K562 (cell line): ENCODE results near the gene NR0B2. TPM values are rescaled to one million over a fixed set of nuclear protein-coding genes. Genes with fewer than 3 reads are reported as not detected.

Source experiments
- ARID2 ChIP-seq: fragments of 450-650 bp; IDR thresholded peaks from 2 replicates; pipeline ENCODE4 v1.6.1; 2017; ENCODE audit warnings: antibody characterized with exemption, mild to moderate bottlenecking
- BRD4 ChIP-seq: fragments of 200-600 bp; sonication (generic); IDR thresholded peaks from 2 replicates; pipeline ENCODE4 v1.6.1; 2017; ENCODE audit warnings: inconsistent platforms
- BRF1 ChIP-seq: IDR thresholded peaks from 3 replicates; pipeline ENCODE4 v1.6.1; 2011; ENCODE audit warnings: borderline replicate concordance, mild to moderate bottlenecking; ENCODE audit not compliant: insufficient read length; ENCODE audit errors: extremely low read depth
- CBX2 ChIP-seq: fragments of 200-600 bp; sonication (generic); IDR thresholded peaks from one replicate; pipeline ENCODE4 v1.6.1; 2012; ENCODE audit warnings: mild to moderate bottlenecking, low read length, inconsistent platforms; ENCODE audit not compliant: insufficient read depth, poor library complexity, severe bottlenecking
- CSDE1 ChIP-seq, 2 experiments: fragments of 450-650 bp; IDR thresholded peaks; 2 replicates each; pipeline ENCODE4 v1.6.1; 2016; ENCODE audit warnings: mild to moderate bottlenecking in 1 of 2
- LCOR ChIP-seq: sonication (generic); formaldehyde crosslinking; IDR thresholded peaks from 2 replicates; pipeline ENCODE4 v1.8.0; 2022; ENCODE audit warnings: mild to moderate bottlenecking, missing genetic modification reagents
- NCOA4 ChIP-seq: fragments of 450-650 bp; IDR thresholded peaks from 2 replicates; pipeline ENCODE4 v1.6.1; 2018; ENCODE audit warnings: mild to moderate bottlenecking; ENCODE audit not compliant: partially characterized antibody
- PCBP1 ChIP-seq: fragments of 200-400 bp; formaldehyde crosslinking; IDR thresholded peaks from 2 replicates; pipeline ENCODE4 v1.6.1; 2018; ENCODE audit warnings: mild to moderate bottlenecking, low read depth, low read length; ENCODE audit not compliant: poor library complexity, severe bottlenecking
- POU5F1 ChIP-seq: fragments of 150-350 bp; IDR thresholded peaks from 2 replicates; pipeline ENCODE4 v1.6.1; 2014; ENCODE audit warnings: borderline replicate concordance, low read length, low read depth, mild to moderate bottlenecking; ENCODE audit not compliant: partially characterized antibody
- PURB ChIP-seq: sonication (generic); formaldehyde crosslinking; IDR thresholded peaks from 2 replicates; pipeline ENCODE4 v1.9.0; 2021; ENCODE audit warnings: low read depth, mild to moderate bottlenecking, missing genetic modification reagents
- SIN3A ChIP-seq, 2 experiments: fragments of 150-350 bp in 1 of 2; IDR thresholded peaks; 2 replicates each; pipeline ENCODE4 v1.6.1; 2011 to 2016; ENCODE audit warnings: borderline replicate concordance in 2 of 2, low read depth in 2 of 2, low read length in 2 of 2, mild to moderate bottlenecking in 2 of 2, moderate library complexity in 2 of 2; ENCODE audit not compliant: control insufficient read depth in 1 of 2
- SMARCA5 ChIP-seq: fragments of 450-650 bp; IDR thresholded peaks from 2 replicates; pipeline ENCODE4 v1.6.1; 2016
- SREBF1 ChIP-seq: fragments of 150-350 bp; IDR thresholded peaks from 2 replicates; pipeline ENCODE4 v1.6.1; 2014; ENCODE audit warnings: antibody characterized with exemption, low read depth, low read length, borderline replicate concordance
- SUPT5H ChIP-seq: fragments of 450-650 bp; IDR thresholded peaks from 2 replicates; pipeline ENCODE4 v1.6.1; 2016
- TAF1 ChIP-seq: IDR thresholded peaks from 2 replicates; pipeline ENCODE4 v1.6.1; 2011; ENCODE audit warnings: mild to moderate bottlenecking, low read length, moderate library complexity; ENCODE audit not compliant: insufficient read depth, control insufficient read depth, severe bottlenecking; ENCODE audit errors: extremely low read depth
- YY1 ChIP-seq, 3 experiments: IDR thresholded peaks; 2 replicates each; pipeline ENCODE4 v1.6.1; 2011; ENCODE audit warnings: low read length in 2 of 3, mild to moderate bottlenecking in 2 of 3, moderate library complexity in 2 of 3, borderline replicate concordance in 1 of 3, control low read depth in 1 of 3, low read depth in 1 of 3; ENCODE audit not compliant: insufficient read depth in 3 of 3, insufficient replicate concordance in 2 of 3, control insufficient read depth in 1 of 3, insufficient read length in 1 of 3; ENCODE audit errors: extremely low read depth in 1 of 3
- ZBTB33 ChIP-seq: sonication (generic); formaldehyde crosslinking; IDR thresholded peaks from 2 replicates; pipeline ENCODE4 v1.8.1; 2023; ENCODE audit warnings: mild to moderate bottlenecking, missing genetic modification reagents
- ZNF551 ChIP-seq: fragments of 250-450 bp; sonication (Bioruptor Pico); IDR thresholded peaks from 2 replicates; pipeline ENCODE4 v1.5.0; 2021; ENCODE audit warnings: mild to moderate bottlenecking, moderate library complexity
- polyA plus RNA-seq, 8 experiments: library from polyadenylated mRNA; depleted of rRNA in 4 of 8; stranded (reverse) in 5 of 8; unstranded in 3 of 8; fragments of >200 nt; fragmentation: Nextera tagmentation in 2 of 8; fragmentation: Illumina TruSeq in 1 of 8; extraction: Ambion mirVana in 2 of 8; extraction: Trizol in 1 of 8; gene quantifications; 2 replicates each; pipeline versions ENCODE4 v1.2.1 to v1.2.3, GENCODE V29; 2011 to 2014; ENCODE audit warnings: inconsistent platforms in 1 of 8, missing spikeins in 1 of 8
- total RNA-seq, 7 experiments: library from RNA; depleted of rRNA in 6 of 7; stranded (reverse); fragments of >200 nt in 6 of 7; fragmentation: Illumina TruSeq in 2 of 7; extraction: Trizol in 2 of 7; gene quantifications; 2 replicates each; pipeline versions ENCODE4 v1.2.1 to v1.2.3, GENCODE V29; 2011 to 2021; ENCODE audit warnings: low replicate concordance in 1 of 7
- TF ChIP-seq, protein P1 (sequence below): sonication (generic); formaldehyde crosslinking; IDR thresholded peaks from 2 replicates; pipeline ENCODE4 v1.8.0; 2022; ENCODE audit warnings: mild to moderate bottlenecking, missing genetic modification reagents
- TF ChIP-seq, protein P2 (sequence below): sonication (generic); formaldehyde crosslinking; IDR thresholded peaks from 2 replicates; pipeline ENCODE4 v1.8.1; 2023; ENCODE audit warnings: mild to moderate bottlenecking, missing genetic modification reagents

NR0B2 gene
- total and polyA plus RNA-seq, 9 of the 15 experiments (the other 6 are each of a cell fraction or from before 2014, with no cell fraction given) = not detected

DNA sequence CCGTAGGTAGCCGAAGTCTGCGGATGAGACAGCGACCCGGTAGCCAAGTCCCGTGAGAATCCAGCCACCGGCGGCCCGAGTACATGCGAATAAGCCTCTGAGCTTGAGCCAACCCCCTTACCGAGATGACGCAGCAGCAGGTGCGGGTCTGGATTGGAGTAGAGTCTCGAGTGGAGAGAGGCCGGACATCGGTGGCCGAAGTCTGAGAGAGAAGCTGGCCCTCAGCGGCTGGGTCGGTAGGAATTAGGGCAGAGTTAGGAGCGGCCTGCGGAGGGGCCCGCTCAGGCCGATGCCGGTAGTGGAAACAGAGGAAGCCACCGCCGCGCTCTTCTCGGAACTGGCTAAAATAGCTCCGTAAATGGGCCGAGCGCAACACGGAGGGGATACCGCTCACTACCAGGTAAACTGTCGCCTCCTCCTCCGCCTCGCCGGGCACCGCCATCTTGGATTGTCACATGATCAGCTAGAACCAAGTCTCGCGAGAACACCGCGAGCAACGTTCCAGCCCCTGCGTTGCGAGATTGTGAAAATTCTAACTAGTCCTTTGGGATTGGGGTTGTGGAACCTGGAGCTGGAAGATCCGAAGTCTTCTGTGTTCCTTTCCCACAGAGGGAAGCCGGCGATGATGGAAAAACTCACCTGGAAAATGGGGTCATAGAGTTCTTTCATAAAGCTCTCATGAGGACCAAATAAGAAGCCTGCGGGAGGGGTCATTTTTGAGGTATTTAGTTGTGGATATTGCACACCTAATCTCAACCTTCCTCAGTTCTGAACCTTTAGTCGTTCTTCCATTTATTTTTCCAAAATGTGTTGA lies 13.6 kb downstream of the NR0B2 start, which contains the start of gene GPATCH3 (continued):
- TF ChIP-seq ZBTB33 (CRISPR knock-in tag) (peak; percentile 37; the same call in 1 of the 2 replicates), BRD4 (peak; percentile 71; the same call in 1 of the 2 replicates), SREBF1 (no peak; the same call in 1 of the 2 replicates), YY1 (IDR thresholded peaks at IDR 0.05; ENCODE audit: borderline replicate concordance in 1 of 3, control insufficient read depth in 1 of 3, extremely low read depth in 1 of 3, insufficient read depth in 3 of 3, insufficient read length in 1 of 3, insufficient replicate concordance in 2 of 3, low read depth in 1 of 3, low read length in 2 of 3) (peak; percentile 98 to 99 (median 99)), PCBP1 (no peak), BRF1 (no peak), SMARCA5 (no peak), PURB (no peak), SIN3A (IDR thresholded peaks at IDR 0.05; ENCODE audit: borderline replicate concordance in 2 of 2, control insufficient read depth in 1 of 2, low read depth in 2 of 2, low read length in 2 of 2) (peak; percentile 96 to 99), ZNF551 (CRISPR knock-in tag) (no peak), LCOR (CRISPR knock-in tag) (no peak), POU5F1 (no peak), SUPT5H (peak; percentile 91), CSDE1 (IDR thresholded peaks at IDR 0.05) (peak in 1 of 2 experiments; percentile 14; a peak in 1 of 4 replicates), ARID2 (no peak), NCOA4 (no peak), CBX2 (no peak), TAF1 (peak; percentile 99)
- TF ChIP-seq, protein P1, sequence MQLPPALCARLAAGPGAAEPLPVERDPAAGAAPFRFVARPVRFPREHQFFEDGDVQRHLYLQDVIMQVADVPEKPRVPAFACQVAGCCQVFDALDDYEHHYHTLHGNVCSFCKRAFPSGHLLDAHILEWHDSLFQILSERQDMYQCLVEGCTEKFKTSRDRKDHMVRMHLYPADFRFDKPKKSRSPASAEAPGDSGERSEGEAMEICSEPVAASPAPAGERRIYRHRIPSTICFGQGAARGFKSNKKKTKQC (CRISPR knock-in tag) = peak; percentile 93
- TF ChIP-seq, protein P2, sequence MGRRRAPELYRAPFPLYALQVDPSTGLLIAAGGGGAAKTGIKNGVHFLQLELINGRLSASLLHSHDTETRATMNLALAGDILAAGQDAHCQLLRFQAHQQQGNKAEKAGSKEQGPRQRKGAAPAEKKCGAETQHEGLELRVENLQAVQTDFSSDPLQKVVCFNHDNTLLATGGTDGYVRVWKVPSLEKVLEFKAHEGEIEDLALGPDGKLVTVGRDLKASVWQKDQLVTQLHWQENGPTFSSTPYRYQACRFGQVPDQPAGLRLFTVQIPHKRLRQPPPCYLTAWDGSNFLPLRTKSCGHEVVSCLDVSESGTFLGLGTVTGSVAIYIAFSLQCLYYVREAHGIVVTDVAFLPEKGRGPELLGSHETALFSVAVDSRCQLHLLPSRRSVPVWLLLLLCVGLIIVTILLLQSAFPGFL (CRISPR knock-in tag) = no peak
